GM18858 (cell line): ENCODE results near the gene ZW10.
"Not testable (repeated sequence)": the region's sequence is repeated elsewhere in the genome, so short reads cannot be mapped to it uniquely, and the experiment has no call there.

Source experiments
- ATAC-seq: cut with Tn5 transposase; IDR thresholded peaks from one replicate; pipeline ENCODE4 v1.9.1; 2021; ENCODE audit not compliant: unreplicated experiment

ZW10 gene

DNA sequence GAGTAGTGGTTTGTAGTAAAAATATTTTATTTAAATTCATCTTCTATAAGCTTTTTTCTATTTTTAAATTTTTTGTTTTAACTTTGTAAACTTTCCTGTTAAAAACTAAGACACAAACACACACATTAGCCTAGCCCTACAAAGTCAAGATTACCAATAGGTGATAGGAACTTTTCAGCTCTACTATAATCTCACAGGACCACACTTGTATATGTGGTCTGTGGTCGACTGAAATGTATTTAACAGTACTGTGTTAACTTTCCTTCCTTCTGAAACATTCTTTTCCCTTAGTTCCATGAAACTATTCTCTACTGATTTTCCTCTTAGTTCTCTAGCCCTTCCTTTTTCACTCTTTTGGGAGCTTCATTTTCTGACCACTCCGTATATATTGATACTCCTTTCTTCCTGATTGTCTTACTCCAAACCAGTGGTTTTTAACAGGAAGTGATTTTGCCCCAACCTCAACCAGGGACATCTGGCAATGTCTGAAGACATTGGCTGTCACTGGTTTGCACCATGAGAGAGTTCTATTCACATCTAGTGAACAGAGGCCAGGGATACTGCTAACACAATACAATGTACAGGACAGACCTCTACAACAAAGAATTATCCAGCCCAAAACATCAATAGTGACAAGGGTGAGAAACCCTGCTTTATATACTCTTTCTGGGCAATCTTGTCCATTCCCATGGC lies 8.8 kb downstream of the ZW10 start:
- no peak for ATAC-seq

DNA sequence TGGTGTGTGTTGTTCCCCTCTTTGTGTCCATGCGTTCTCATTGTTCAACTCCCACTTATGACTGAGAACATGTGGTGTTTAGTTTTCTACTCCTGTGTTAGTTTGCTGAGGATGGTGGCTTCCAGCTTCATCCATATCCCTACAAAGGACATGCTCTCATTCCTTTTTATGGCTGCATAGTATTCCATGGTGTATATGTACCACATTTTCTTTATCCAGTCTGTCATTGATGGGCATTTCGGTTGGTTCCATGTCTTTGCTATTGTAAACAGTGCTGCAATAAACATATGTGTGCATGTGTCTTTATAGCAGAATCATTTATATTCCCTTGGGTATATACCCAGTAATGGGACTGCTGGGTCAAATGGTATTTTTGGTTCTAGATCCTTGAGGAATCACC lies 10.5 kb downstream of the ZW10 start:
- ATAC-seq = not testable (repeated sequence)

DNA sequence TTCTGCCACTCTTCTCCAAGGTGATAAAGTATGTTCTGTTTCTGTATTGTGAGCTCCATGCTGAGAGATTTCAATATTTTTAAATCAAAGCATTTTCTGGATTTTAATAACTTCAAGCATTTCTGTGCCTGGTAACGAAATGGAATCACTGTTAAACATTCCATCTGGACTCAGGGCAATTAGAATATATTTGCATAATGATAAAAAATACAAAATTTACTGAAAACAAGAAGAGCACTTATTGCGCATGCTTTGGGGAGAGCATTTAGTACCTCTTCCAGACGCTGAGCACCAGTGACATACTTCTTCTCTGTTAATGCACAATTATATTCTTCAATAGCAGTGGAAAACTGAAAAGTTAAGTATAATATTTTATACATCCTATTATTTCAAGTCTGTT lies 13.3 kb downstream of the ZW10 start:
- ATAC-seq = no peak

DNA sequence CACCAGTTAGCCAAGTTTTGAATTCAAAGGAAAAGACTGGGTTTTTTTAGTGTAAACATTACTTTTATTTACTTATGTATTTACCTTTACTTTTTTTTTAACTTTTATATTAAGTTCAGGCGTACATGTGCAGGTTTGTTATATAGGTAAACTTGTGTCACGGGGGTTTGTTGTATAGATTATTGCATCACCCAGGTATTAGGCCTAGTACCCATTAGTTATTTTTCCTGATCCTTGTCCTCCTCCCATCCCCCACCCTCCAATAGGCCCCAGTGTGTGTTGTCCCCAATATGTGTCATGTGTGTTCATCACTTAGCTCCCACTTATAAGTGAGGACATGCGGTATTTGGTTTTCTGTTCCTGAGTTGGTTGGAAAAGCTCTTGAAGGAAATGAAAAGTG lies 20.6 kb downstream of the ZW10 start:
- ATAC-seq = no peak

DNA sequence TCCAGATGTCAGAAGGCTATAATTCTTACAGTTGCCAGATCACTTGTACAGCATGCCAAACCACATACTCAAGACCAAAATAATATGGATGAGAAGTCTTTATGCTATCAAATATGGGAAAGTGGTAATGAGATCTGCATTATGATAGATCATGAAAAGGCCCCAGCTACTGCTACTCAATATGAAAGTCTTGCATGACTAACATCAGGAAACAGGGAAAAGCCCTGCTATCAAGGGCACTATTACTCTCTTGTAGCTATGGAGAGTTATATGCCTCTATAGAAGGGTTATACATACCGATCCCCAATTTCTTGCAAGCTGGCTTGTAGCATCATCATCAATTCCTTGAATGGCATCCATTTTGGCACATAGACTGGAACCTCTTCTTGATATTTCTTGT lies 37.2 kb downstream of the ZW10 start:
- ATAC-seq = no peak

GRCh38 chr11:113732092-113732491 lies 41.4 kb downstream of the ZW10 start:
- no peak for ATAC-seq

GRCh38 chr11:113730887-113731726 lies 42.4 kb downstream of the ZW10 start:
- no peak for ATAC-seq

GRCh38 chr11:113729456-113729855 lies 44.0 kb downstream of the ZW10 start:
- no peak for ATAC-seq

- no peak for ATAC-seq
Observed at GRCh38 chr11:113728814-113729213, 44.7 kb downstream of the ZW10 start.

DNA sequence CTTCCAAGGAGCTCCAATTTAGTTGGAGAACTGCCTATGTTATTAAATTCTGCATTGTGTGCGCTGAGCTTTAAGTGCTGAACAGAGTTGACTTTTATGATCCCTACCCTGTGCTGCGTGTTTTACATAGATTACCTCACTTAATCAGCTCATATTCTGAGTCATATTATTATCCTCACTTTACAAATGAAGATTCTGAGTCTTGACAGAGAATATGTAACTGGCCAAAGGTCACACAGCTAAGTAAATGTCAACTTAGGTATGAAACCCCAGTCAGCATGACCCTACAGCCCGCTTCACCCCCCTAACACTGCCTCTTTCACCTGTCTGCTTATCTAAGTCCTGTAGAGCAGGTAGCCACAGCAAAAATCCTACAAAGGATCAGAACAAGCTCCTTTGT lies 47.6 kb downstream of the ZW10 start:
- no peak for ATAC-seq

GRCh38 chr11:113725407-113725806 lies 48.1 kb downstream of the ZW10 start:
- ATAC-seq = no peak

GRCh38 chr11:113724778-113725177 lies 48.7 kb downstream of the ZW10 start:
- ATAC-seq = no peak

DNA sequence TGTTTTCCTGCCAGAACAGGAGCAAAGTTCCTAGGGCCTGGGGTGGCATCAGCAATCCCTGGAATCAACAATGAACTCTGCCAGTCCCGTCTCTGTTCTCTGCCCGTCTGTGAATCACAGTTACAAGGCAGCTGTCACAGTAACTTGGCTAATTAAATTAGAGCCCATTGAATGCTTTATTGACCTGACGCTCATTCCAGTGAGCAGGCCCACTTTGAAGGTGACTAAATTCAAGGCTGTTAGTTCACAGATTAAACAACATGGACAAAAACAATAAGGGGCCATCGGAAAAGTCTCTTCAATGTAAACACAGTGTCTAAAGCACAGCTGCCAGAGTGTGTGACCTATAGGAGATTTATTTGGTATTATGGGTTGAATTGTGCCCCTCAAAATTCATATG lies 49.7 kb downstream of the ZW10 start:
- ATAC-seq = no peak

- no peak for ATAC-seq
Observed at GRCh38 chr11:113722934-113723333, 50.6 kb downstream of the ZW10 start.

DNA sequence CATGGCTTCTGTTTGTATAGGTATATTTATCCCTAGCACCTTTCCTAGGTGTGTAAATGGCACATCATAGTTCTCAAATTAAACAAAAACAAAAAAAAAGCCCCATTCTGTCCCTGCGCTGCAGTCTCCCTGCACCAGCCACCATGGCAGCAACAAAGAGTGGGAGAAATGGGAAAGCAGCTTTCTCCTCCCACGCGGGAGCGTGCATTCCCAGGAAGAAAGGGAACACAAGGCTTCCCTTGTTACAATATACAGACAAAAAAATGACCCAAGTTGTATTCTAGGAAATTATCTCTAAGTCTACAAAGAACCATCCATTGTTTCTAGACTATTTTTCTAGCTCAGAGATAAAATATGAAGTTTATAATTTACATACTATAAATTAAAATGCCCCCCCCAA lies 51.3 kb downstream of the ZW10 start:
- ATAC-seq = no peak

DNA sequence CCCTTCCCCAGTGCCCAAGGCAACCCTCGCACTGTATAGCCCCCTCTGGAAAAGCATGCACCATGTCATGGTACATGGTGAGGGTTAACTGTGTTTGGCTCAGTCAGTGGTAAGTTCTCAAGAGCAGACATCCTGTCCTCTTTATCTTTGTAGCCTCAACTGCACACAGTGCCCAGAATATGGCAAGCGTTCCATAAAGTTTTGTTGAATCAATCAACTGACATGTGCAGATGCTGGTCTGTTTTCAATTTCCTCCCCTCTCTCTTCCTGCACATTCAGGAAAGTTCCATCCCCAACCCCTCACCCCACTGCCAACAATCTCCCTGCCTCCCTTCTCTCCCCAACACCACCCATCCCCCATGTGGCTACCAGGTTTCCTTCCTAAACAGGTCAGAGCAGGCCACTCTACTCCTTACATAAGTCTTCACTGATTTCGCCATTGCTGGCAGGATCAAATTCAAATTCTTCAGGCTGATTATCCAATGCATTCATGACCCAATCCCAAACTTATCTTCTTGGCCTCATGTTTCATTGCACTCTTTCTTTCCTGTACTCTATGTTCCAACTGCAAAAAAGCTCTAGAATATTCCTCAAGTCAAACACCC lies 51.9 kb downstream of the ZW10 start:
- ATAC-seq = no peak

GRCh38 chr11:113720478-113720877 lies 53.0 kb downstream of the ZW10 start:
- ATAC-seq = not testable (repeated sequence)

DNA sequence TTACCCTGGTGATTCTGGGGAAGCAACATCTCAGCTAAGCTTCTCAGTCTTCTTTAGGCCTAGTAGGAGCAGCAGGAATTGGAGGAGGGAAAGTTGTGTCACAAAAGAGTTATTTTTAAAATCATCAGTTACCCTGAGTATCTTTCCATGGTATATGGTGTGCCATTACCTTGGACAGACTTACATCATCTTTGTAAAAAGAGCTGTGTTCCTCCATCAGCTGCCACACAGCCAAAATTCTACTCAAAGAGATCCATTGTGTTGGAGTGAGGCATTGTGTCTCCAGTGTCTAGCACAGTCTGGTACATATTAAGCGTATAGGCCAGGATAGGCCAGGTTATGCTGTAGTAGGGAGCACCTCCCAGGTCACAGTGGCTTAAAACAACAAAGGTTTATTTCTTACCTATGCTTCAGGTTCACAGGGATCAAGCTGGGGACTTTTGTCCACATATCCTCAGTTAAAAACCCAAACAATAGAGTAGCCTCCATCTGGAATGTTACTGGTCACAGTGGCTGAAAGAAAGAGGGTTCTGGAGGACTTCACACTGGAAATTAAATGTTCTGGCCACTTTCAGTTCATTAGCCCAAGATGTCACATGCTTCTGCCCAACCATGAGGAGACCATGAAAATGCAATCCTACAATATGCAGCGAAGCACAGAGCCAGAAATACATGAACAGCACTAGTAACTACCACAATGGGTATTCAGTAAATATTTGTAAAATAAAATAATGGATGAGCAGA lies 57.4 kb downstream of the ZW10 start:
- ATAC-seq = no peak

GRCh38 chr11:113715273-113715672 lies 58.2 kb downstream of the ZW10 start:
- ATAC-seq = no peak

DNA sequence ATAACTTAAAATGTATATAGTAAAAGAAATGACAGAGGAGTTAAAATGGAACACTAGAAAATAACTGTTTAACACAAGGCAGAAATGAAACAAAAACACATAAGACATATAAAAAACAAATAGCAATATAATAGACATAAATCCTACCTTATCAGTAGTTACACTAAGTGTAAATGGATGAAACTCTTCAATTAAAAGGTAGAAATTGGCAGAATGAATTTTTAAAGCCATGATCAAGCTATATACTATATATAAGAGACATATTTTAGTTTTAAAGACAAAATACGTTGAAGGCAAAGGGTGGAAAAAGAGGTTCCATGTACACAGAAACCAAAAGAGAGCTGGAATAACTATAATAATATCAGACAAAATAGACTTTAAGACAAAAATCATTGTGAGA lies 62.5 kb downstream of the ZW10 start:
- ATAC-seq = no peak

GRCh38 chr11:113705871-113706655 lies 67.4 kb downstream of the ZW10 start, which contains the start of gene TMPRSS5:
Gene TMPRSS5, minus strand, starts transcription at chr11:113706308. Its CDS starts 84 bp downstream, at chr11:113706224.
- ATAC-seq = no peak
